HepG2 (cell line): Measurements from ENCODE around the gene IKBIP. TPM values are rescaled to one million over a fixed set of nuclear protein-coding genes. Genes with fewer than 3 reads are reported as not detected.

Source experiments
- ATAC-seq: fragments of 200-7000 bp; cut with Tn5 transposase; 3 replicates; pipeline ENCODE4 v1.9.1; 2020; ENCODE audit warnings: mild to moderate bottlenecking, moderate library complexity
- BruUV-seq: library from RNA; stranded (reverse); fragments of 400-500 nt; replicated peaks from 2 replicates; lab custom pipeline; 2021; lab: Mats Ljungman, UMichigan
- CTCF ChIA-PET: fragments of 300-600 bp; formaldehyde crosslinking; extraction: SDS; loops from one replicate; lab custom pipeline; 2021; ENCODE audit warnings: low total read pairs, inconsistent platforms, low intra/inter-chr PET ratio; lab: Yijun Ruan, JAX
- POLR2A ChIA-PET: fragments of 350-600 bp; sonication (Branson Sonifier 250); formaldehyde crosslinking; loops from one replicate; lab custom pipeline; 2020; ENCODE audit warnings: antibody characterized with exemption, inconsistent platforms; lab: Yijun Ruan, JAX
- DNase-seq: peaks from one replicate; pipeline ENCODE4 v3.0.0-alpha.2; 2015; ENCODE audit warnings: low spot score
- FAIRE-seq: peaks from 3 replicates; lab custom pipeline; 2011; peaks lifted over from hg19 to GRCh38; lab: Jason Lieb, UNC
- H2AFZ ChIP-seq: one replicate; pipeline ENCODE4 v1.6.1; 2011; ENCODE audit warnings: low read length, inconsistent platforms
- H3K27ac ChIP-seq: fragments of 300-600 bp; 3 replicates; pipeline ENCODE4 v1.8.0; 2011; ENCODE audit warnings: mixed run types, mild to moderate bottlenecking, mixed read lengths, low read length, inconsistent platforms; ENCODE audit not compliant: insufficient read depth; ENCODE audit errors: extremely low read length
- H3K27me3 ChIP-seq, 2 experiments: fragments of 200-600 bp in 1 of 2; 2 replicates in 1 of 2; 3 replicates in 1 of 2; pipeline versions ENCODE4 v1.6.0 to v1.8.0; 2011; ENCODE audit warnings: low read length in 2 of 2, mild to moderate bottlenecking in 2 of 2, moderate library complexity in 2 of 2, inconsistent platforms in 1 of 2; ENCODE audit not compliant: insufficient read depth in 2 of 2, control insufficient read depth in 1 of 2
- H3K36me3 ChIP-seq, 2 experiments: fragments of 200-600 bp in 1 of 2; replicated peaks in 1 of 2; 2 replicates in 1 of 2; 3 replicates in 1 of 2; pipeline versions ENCODE4 v1.5.1 to v1.8.0; 2011; ENCODE audit warnings: low read length in 2 of 2, inconsistent platforms in 1 of 2; ENCODE audit not compliant: insufficient read depth in 2 of 2, control insufficient read depth in 1 of 2
- H3K4me1 ChIP-seq: 2 replicates; pipeline ENCODE4 v1.5.1; 2012; ENCODE audit warnings: low read length, inconsistent platforms; ENCODE audit not compliant: insufficient read depth
- H3K4me2 ChIP-seq: 2 replicates; pipeline ENCODE4 v1.6.0; 2011; ENCODE audit warnings: low read depth, low read length, inconsistent platforms
- H3K4me3 ChIP-seq, 3 experiments: fragments of 200-600 bp in 1 of 3; sonication (generic), shearing (Covaris generic) in 1 of 3; replicated peaks in 1 of 3; 2 replicates each; pipeline ENCODE4 v1.5.1; 2011 to 2016; ENCODE audit warnings: low read length in 3 of 3, inconsistent platforms in 2 of 3, low read depth in 2 of 3, mild to moderate bottlenecking in 2 of 3, control low read depth in 1 of 3, mixed read lengths in 1 of 3; ENCODE audit not compliant: insufficient read depth in 1 of 3
- H3K79me2 ChIP-seq: one replicate; pipeline ENCODE4 v1.6.1; 2011; ENCODE audit warnings: low read length, inconsistent platforms; ENCODE audit not compliant: insufficient read depth
- H3K9ac ChIP-seq: 2 replicates; pipeline ENCODE4 v1.6.0; 2011; ENCODE audit warnings: mild to moderate bottlenecking, low read depth, low read length, inconsistent platforms; ENCODE audit not compliant: insufficient read depth
- H3K9me3 ChIP-seq: 2 replicates; pipeline ENCODE4 v1.5.1; 2012; ENCODE audit warnings: mild to moderate bottlenecking, low read length
- H4K20me1 ChIP-seq: 2 replicates; pipeline ENCODE4 v1.6.0; 2011; ENCODE audit warnings: inconsistent platforms, mild to moderate bottlenecking, low read length, moderate library complexity; ENCODE audit not compliant: insufficient read depth
- CEBPG ChIP-seq: IDR thresholded peaks from 2 replicates; pipeline ENCODE4 v1.6.1; 2016
- NAIF1 ChIP-seq: sonication (generic); formaldehyde crosslinking; IDR thresholded peaks from 2 replicates; pipeline ENCODE4 v1.5.0; 2020; ENCODE audit warnings: mild to moderate bottlenecking, missing genetic modification reagents, borderline replicate concordance
- NCOA1 ChIP-seq: sonication (generic); formaldehyde crosslinking; IDR thresholded peaks from 2 replicates; pipeline ENCODE4 v1.9.0; 2021; ENCODE audit warnings: missing genetic modification reagents
- ZIK1 ChIP-seq: sonication (generic); formaldehyde crosslinking; IDR thresholded peaks from 2 replicates; pipeline ENCODE4 v1.5.0; 2020; ENCODE audit warnings: mild to moderate bottlenecking, low read depth, missing genetic modification reagents, borderline replicate concordance
- ZNF251 ChIP-seq: sonication (generic); formaldehyde crosslinking; IDR thresholded peaks from 2 replicates; pipeline ENCODE4 v1.9.0; 2021; ENCODE audit warnings: mild to moderate bottlenecking, missing genetic modification reagents
- ZNF567 ChIP-seq: sonication (generic); formaldehyde crosslinking; IDR thresholded peaks from 2 replicates; pipeline ENCODE4 v1.8.1; 2023; ENCODE audit warnings: mild to moderate bottlenecking, missing genetic modification reagents, borderline replicate concordance
- WGBS: methylation state at CpG from one replicate; pipeline ENCODE4 v1.1.6; 2017; ENCODE audit warnings: low lambda C conversion rate; 5-methylcytosine and 5-hydroxymethylcytosine counted together
- in situ Hi-C: cut with HindIII; loops from 2 replicates; pipeline ENCODE4 v1.10.0; 2017; ENCODE audit warnings: low pct_unique_long_range_greater_than_20kb; ENCODE audit not compliant: extremely low pct_ligation_motif_present
- intact Hi-C: fragments of 100-400 bp; cut with micrococcal nuclease; formaldehyde crosslinking; loops from one replicate; pipeline ENCODE4 v1.10.0; 2022; ENCODE audit not compliant: unreplicated experiment
- polyA plus RNA-seq, 8 experiments: library from polyadenylated mRNA; depleted of rRNA in 3 of 8; stranded (reverse) in 7 of 8; unstranded in 1 of 8; fragments of >200 nt; fragmentation: Illumina TruSeq in 4 of 8; extraction: Trizol in 4 of 8; gene quantifications; 2 replicates each; pipeline versions ENCODE4 v1.2.1 to v1.2.3, GENCODE V29; 2011 to 2016; ENCODE audit warnings: low read depth in 4 of 8, missing spikeins in 1 of 8, mixed read lengths in 1 of 8; ENCODE audit not compliant: insufficient read depth in 1 of 8
- total RNA-seq, 5 experiments: library from RNA; depleted of rRNA; stranded (reverse); fragments of >200 nt; fragmentation: Illumina TruSeq; extraction: Trizol; gene quantifications; 2 replicates each; pipeline ENCODE4 v1.2.3, GENCODE V29; 2016; ENCODE audit warnings: low read depth in 1 of 5
- TF ChIP-seq, protein P1 (sequence below): sonication (generic); formaldehyde crosslinking; IDR thresholded peaks from 2 replicates; pipeline ENCODE4 v1.4.0; 2020; ENCODE audit warnings: missing genetic modification reagents, borderline replicate concordance
- TF ChIP-seq, protein P2 (sequence below): sonication (generic); formaldehyde crosslinking; IDR thresholded peaks from 2 replicates; pipeline ENCODE4 v1.5.0; 2020; ENCODE audit warnings: missing genetic modification reagents
- TF ChIP-seq, protein P3 (sequence below): sonication (generic); formaldehyde crosslinking; conservative IDR thresholded peaks from 2 replicates; pipeline ENCODE4 v1.4.0; 2020; ENCODE audit warnings: missing genetic modification reagents
- TF ChIP-seq, protein P4 (sequence below): sonication (generic); formaldehyde crosslinking; IDR thresholded peaks from 2 replicates; pipeline ENCODE4 v1.5.1; 2020; ENCODE audit warnings: mild to moderate bottlenecking, missing genetic modification reagents, moderate library complexity

Gene IKBIP
- total and polyA plus RNA-seq, 2 of the 13 experiments (the other 11 are each of a cell fraction or from before 2014, with no cell fraction given), result 20.0 to 55.5 TPM

DNA sequence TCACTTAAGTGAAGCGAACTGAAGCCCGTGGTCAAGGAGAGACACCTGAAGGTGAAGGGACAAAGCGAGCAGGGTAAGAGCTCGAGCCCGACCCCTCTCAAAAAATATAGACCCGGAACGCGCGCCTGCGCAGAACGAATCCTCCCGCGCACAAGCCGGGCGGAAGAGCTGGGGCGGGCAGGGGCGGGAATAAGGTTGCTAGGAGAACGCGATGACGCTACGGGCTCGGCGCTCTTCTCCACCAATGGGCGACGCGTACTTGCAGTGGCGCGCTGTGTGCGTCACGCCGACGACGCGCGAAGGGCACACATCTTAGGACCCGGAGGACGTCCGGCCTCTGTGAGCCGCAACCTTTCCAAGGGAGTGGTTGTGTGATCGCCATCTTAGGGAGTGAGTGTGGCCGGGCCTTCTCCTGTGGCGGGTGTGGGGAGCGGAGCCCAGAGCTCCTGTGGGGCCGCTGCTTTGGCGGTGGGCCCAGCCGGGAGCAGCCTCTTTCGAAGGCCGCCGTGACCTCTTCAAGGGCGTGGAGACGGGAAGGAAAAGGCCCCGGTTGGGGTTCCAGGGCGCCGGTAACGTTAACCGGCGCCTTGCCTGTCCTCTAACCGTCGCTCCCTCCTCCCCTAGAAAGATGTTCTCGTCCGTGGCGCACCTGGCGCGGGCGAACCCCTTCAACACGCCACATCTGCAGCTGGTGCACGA is 51.1 kb downstream of the IKBIP start, which contains the start of gene SLC25A3 (continued):
- TF ChIP-seq ZNF251 (CRISPR knock-in tag) (no peak), ZIK1 (CRISPR knock-in tag) (0 out of 2 replicates have a peak, but pooled peaks have one; percentile 62), NCOA1 (CRISPR knock-in tag) (no peak)

DNA sequence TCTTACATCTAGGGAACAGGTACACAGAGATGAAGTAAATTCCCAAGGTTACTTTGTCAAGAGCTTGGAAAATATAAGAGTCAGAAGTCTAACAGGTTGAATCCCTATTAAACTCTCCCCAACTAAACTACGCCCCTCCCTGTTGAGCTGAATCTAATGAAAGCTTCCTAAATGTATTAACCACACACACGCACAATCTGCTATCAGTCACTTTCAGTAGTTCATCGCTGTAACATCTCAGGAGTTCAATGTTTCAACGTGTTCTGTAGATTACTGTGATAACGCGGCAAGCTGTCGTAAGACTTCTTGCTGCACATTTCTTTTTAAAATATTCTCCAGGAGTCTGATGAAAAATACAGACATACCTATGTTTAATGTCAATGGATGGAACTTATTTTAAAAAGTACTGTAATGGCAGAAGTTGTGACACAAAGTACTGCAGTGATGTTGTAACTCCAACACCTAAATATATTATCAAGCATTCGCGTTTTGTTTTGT is 51.7 kb downstream of the IKBIP start:
- in situ Hi-C loops (no loop called here), intact Hi-C loops (loop anchor here (1.0 to 5.0 kb wide), 3 partner anchors 51 to 91 kb away; partner anchors contain the start of genes IKBIP and TMPO)
- no peaks in the 10 kb centered on the region; a peak in 1 of 5 replicates for H3K27me3 ChIP-seq
- peak overlapping the region; percentile 59 to 97 (median 65) for H3K4me3 ChIP-seq
- no peaks in the 10 kb centered on the region for H3K9me3 ChIP-seq
- ChIA-PET POLR2A (interaction anchor here (0.6 to 3.3 kb wide), 23 partner anchors 9 to 1817 kb away, joined by 3 to 32 read pairs (median 5); partner anchors contain the start of genes APAF1, IKBIP and TMPO), CTCF (no interaction called here)
- peak overlapping the region; percentile 51 for H2AFZ ChIP-seq
- DNase-seq (no peak), FAIRE-seq (no peak), ATAC-seq (peak; percentile 12)
- peaks cover 8 to 16% of the 10 kb centered on the region in 2 experiments for H3K36me3 ChIP-seq
- H4K20me1 ChIP-seq, result peaks cover 27% of the 10 kb centered on the region
- H3K27ac ChIP-seq, result peak overlapping the region; percentile 52
- peaks cover 42% of the 10 kb centered on the region for H3K79me2 ChIP-seq
- WGBS, result 6% methylated on average over 9 of the region's 9 CpGs
- BruUV-seq, result TSS peak; percentile 96
- peak overlapping the region; percentile 64 for H3K9ac ChIP-seq
- H3K4me2 ChIP-seq, result peak overlapping the region; percentile 70
- H3K4me1 ChIP-seq, result peaks cover 47% of the 10 kb centered on the region
- TF ChIP-seq CEBPG (CRISPR knock-in tag), result peak; percentile 31; the same call in 1 of the 2 replicates
- TF ChIP-seq ZNF567 (CRISPR knock-in tag), result peak; percentile 59; the same call in 1 of the 2 replicates
- TF ChIP-seq, protein P1, sequence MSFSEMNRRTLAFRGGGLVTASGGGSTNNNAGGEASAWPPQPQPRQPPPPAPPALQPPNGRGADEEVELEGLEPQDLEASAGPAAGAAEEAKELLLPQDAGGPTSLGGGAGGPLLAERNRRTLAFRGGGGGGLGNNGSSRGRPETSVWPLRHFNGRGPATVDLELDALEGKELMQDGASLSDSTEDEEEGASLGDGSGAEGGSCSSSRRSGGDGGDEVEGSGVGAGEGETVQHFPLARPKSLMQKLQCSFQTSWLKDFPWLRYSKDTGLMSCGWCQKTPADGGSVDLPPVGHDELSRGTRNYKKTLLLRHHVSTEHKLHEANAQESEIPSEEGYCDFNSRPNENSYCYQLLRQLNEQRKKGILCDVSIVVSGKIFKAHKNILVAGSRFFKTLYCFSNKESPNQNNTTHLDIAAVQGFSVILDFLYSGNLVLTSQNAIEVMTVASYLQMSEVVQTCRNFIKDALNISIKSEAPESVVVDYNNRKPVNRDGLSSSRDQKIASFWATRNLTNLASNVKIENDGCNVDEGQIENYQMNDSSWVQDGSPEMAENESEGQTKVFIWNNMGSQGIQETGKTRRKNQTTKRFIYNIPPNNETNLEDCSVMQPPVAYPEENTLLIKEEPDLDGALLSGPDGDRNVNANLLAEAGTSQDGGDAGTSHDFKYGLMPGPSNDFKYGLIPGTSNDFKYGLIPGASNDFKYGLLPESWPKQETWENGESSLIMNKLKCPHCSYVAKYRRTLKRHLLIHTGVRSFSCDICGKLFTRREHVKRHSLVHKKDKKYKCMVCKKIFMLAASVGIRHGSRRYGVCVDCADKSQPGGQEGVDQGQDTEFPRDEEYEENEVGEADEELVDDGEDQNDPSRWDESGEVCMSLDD (CRISPR knock-in tag), result no peak
- TF ChIP-seq, protein P2, sequence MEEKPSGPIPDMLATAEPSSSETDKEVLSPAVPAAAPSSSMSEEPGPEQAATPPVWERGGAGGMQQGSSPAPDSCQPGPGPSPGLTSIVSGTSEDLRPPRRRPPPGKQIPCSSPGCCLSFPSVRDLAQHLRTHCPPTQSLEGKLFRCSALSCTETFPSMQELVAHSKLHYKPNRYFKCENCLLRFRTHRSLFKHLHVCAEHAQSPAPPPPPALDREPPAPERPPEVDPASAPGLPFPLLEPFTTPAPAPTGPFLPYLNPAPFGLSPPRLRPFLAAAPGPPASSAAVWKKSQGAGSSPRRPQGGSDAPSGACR (CRISPR knock-in tag), result peak; percentile 13; the same call in 1 of the 2 replicates
- TF ChIP-seq NAIF1 (CRISPR knock-in tag), result 0 out of 2 replicates have a peak, but pooled peaks have one; percentile 36
- TF ChIP-seq, protein P3, sequence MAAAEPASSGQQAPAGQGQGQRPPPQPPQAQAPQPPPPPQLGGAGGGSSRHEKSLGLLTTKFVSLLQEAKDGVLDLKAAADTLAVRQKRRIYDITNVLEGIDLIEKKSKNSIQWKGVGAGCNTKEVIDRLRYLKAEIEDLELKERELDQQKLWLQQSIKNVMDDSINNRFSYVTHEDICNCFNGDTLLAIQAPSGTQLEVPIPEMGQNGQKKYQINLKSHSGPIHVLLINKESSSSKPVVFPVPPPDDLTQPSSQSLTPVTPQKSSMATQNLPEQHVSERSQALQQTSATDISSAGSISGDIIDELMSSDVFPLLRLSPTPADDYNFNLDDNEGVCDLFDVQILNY, result no peak
- TF ChIP-seq, protein P4, sequence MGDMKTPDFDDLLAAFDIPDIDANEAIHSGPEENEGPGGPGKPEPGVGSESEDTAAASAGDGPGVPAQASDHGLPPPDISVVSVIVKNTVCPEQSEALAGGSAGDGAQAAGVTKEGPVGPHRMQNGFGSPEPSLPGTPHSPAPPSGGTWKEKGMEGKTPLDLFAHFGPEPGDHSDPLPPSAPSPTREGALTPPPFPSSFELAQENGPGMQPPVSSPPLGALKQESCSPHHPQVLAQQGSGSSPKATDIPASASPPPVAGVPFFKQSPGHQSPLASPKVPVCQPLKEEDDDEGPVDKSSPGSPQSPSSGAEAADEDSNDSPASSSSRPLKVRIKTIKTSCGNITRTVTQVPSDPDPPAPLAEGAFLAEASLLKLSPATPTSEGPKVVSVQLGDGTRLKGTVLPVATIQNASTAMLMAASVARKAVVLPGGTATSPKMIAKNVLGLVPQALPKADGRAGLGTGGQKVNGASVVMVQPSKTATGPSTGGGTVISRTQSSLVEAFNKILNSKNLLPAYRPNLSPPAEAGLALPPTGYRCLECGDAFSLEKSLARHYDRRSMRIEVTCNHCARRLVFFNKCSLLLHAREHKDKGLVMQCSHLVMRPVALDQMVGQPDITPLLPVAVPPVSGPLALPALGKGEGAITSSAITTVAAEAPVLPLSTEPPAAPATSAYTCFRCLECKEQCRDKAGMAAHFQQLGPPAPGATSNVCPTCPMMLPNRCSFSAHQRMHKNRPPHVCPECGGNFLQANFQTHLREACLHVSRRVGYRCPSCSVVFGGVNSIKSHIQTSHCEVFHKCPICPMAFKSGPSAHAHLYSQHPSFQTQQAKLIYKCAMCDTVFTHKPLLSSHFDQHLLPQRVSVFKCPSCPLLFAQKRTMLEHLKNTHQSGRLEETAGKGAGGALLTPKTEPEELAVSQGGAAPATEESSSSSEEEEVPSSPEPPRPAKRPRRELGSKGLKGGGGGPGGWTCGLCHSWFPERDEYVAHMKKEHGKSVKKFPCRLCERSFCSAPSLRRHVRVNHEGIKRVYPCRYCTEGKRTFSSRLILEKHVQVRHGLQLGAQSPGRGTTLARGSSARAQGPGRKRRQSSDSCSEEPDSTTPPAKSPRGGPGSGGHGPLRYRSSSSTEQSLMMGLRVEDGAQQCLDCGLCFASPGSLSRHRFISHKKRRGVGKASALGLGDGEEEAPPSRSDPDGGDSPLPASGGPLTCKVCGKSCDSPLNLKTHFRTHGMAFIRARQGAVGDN (CRISPR knock-in tag), result no peak
